ENCODE results near the gene ATP2B2. TPM values are rescaled to one million over a fixed set of nuclear protein-coding genes. Genes with fewer than 3 reads are reported as not detected.

ATP2B2 gene
- total and polyA plus RNA-seq, 10 of the 15 experiments (the other 5 are each of a cell fraction or from before 2014, with no cell fraction given): 0.04 TPM; not detected in 9

- H3K4me1 ChIP-seq (ENCODE audit: control insufficient read depth, insufficient read depth, low read length): no peaks in the 10 kb centered on the region
- intact Hi-C loops (cut with micrococcal nuclease; ENCODE audit: unreplicated experiment): no loop called here
- no peak overlapping the region for H3K4me3 ChIP-seq
- SMC1A ChIA-PET (ENCODE audit: uncharacterized antibody, unreplicated experiment): no interaction called here
- TF ChIP-seq ZNF687 (IDR thresholded peaks at IDR 0.05) (no peak), ZBTB4 (CRISPR knock-in tag; IDR thresholded peaks at IDR 0.05) (no peak), PML (IDR thresholded peaks at IDR 0.05; ENCODE audit: low read length) (no peak), HDGF (IDR thresholded peaks at IDR 0.05) (no peak), FOXK2 (IDR thresholded peaks at IDR 0.05) (no peak), E2F4 (IDR thresholded peaks at IDR 0.05; ENCODE audit: low read depth, low read length) (no peak), RBBP5 (conservative IDR thresholded peaks at IDR 0.05) (no peak), NFXL1 (IDR thresholded peaks at IDR 0.05; ENCODE audit: borderline replicate concordance) (no peak), TBL1XR1 (IDR thresholded peaks at IDR 0.05; ENCODE audit: low read depth, low read length) (no peak), GATAD2B (conservative IDR thresholded peaks at IDR 0.05; ENCODE audit: low read depth) (no peak), ETV6 (conservative IDR thresholded peaks at IDR 0.05 in 1 of 2, IDR thresholded peaks at IDR 0.05 in 1 of 2; ENCODE audit: borderline replicate concordance in 1 of 2, low read depth in 1 of 2) (no peak), GABPA (IDR thresholded peaks at IDR 0.05; ENCODE audit: low read depth) (no peak), POU2F2 (IDR thresholded peaks at IDR 0.05; ENCODE audit: borderline replicate concordance, low read depth, low read length) (no peak), CBX3 (IDR thresholded peaks at IDR 0.05; ENCODE audit: borderline replicate concordance, low read depth) (no peak), PKNOX1 (IDR thresholded peaks at IDR 0.05) (no peak), TCF3 (IDR thresholded peaks at IDR 0.05; ENCODE audit: borderline replicate concordance, insufficient read depth, low read depth, low read length) (no peak)
- H3K27me3 ChIP-seq (replicated peaks in 1 of 2; ENCODE audit: control insufficient read depth in 2 of 2, insufficient read depth in 2 of 2, low read length in 1 of 2): no peaks in the 10 kb centered on the region; a peak in 1 of 4 replicates
- no peaks in the 10 kb centered on the region for H3K9me3 ChIP-seq (replicated peaks; ENCODE audit: control insufficient read depth, insufficient read depth, low read length)
- ATAC-seq (no peak), FAIRE-seq (no peak), DNase-seq (ENCODE audit: low read depth, low spot score) (no peak)
- RAD21 ChIA-PET (ENCODE audit: unreplicated experiment): interaction anchor here (3.2 kb wide), 1 partner anchor 396 kb away, joined by 17 read pairs; no protein-coding TSS in a partner anchor
- H3K4me2 ChIP-seq (ENCODE audit: control insufficient read depth, insufficient read depth): no peak overlapping the region
- H3K79me2 ChIP-seq (ENCODE audit: control insufficient read depth, insufficient read depth, low read length): no peaks in the 10 kb centered on the region
- H3K36me3 ChIP-seq (ENCODE audit: control insufficient read depth in 2 of 2, insufficient read depth in 2 of 2, low read length in 1 of 2): no peaks in the 10 kb centered on the region
- H2AFZ ChIP-seq (ENCODE audit: control insufficient read depth, low read depth, low read length): no peak overlapping the region
- in situ Hi-C loops (cut with MboI): loop anchor here (5.0 kb wide), 1 partner anchor 400 kb away; no protein-coding TSS in a partner anchor
- CTCF ChIA-PET: interaction anchor here (1.3 to 3.3 kb wide), 3 partner anchors 12 to 396 kb away, joined by 3 to 34 read pairs (median 3); no protein-coding TSS in a partner anchor
- no peaks in the 10 kb centered on the region for H4K20me1 ChIP-seq (ENCODE audit: control insufficient read depth, insufficient read depth)
- no TSS peak for BruUV-seq (replicated peaks)
- POLR2A ChIA-PET: interaction anchor here (0.6 kb wide), 1 partner anchor 401 kb away, joined by 7 read pairs; no protein-coding TSS in a partner anchor
- no peak overlapping the region for H3K9ac ChIP-seq (ENCODE audit: control insufficient read depth, insufficient read depth, low read length)
- WGBS (ENCODE audit: insufficient coverage, insufficient replicate concordance, low lambda C conversion rate, missing lambda C conversion rate): 51% methylated on average over 14 of the region's 14 CpGs
- no peak overlapping the region for H3K27ac ChIP-seq (ENCODE audit: control insufficient read depth, insufficient read depth)
These were observed 162.6 kb downstream of the ATP2B2 start for GRCh38 chr3:10342781-10343180.
